HS-27A (cell line): ENCODE results near the gene MYL11.

Experiments used
- DNase-seq: peaks from one replicate; pipeline ENCODE4 v3.0.0-alpha.2; 2012; ENCODE audit warnings: low read depth, missing footprints

MYL11 gene

GRCh38 chr16:30397056-30397455 lies 22.5 kb downstream of the MYL11 start:
- no peak for DNase-seq

GRCh38 chr16:30397776-30398660 lies 23.4 kb downstream of the MYL11 start:
- DNase-seq: no peak

- DNase-seq: no peak
These were observed 24.2 kb downstream of the MYL11 start for GRCh38 chr16:30398661-30399434.

- DNase-seq: no peak
These were observed 25.0 kb downstream of the MYL11 start for GRCh38 chr16:30399435-30400186.

- no peak for DNase-seq
These were observed 27.3 kb downstream of the MYL11 start for GRCh38 chr16:30401768-30402425.

- no peak for DNase-seq
These were observed 32.1 kb downstream of the MYL11 start for GRCh38 chr16:30406795-30407101.

GRCh38 chr16:30407102-30407803 lies 32.7 kb downstream of the MYL11 start, which contains the start of gene ZNF771:
Gene ZNF771 (plus strand): TSS chr16:30407606. CDS start chr16:30408054, 448 bp downstream.
- DNase-seq: peak; percentile 73

- no peak for DNase-seq
These were observed 33.4 kb downstream of the MYL11 start for GRCh38 chr16:30407804-30408534.

- DNase-seq: peak; percentile 59
These were observed 34.8 kb downstream of the MYL11 start for GRCh38 chr16:30409125-30410060.

GRCh38 chr16:30413112-30413806 lies 38.7 kb downstream of the MYL11 start:
- no peak for DNase-seq

GRCh38 chr16:30414159-30414558 lies 39.6 kb downstream of the MYL11 start:
- no peak for DNase-seq

GRCh38 chr16:30416047-30416603 lies 41.5 kb downstream of the MYL11 start:
- no peak for DNase-seq

- no peak for DNase-seq
These were observed 42.3 kb downstream of the MYL11 start for GRCh38 chr16:30416624-30417528.

- DNase-seq: no peak
These were observed 43.1 kb downstream of the MYL11 start for GRCh38 chr16:30417529-30418349.

GRCh38 chr16:30418350-30419181 lies 44.0 kb downstream of the MYL11 start:
- no peak for DNase-seq

- DNase-seq: no peak
These were observed 46.4 kb downstream of the MYL11 start for GRCh38 chr16:30421010-30421409.
